Stimulated activated CD4-positive, alpha-beta T cell treated with anti-CD3 and anti-CD28 coated beads, Interleukin-4, amount 100 ng/mL, for 4 hours (primary cell): Measurements from ENCODE around the gene THEMIS2.
"Not testable (repeated sequence)": the region's sequence is repeated elsewhere in the genome, so short reads cannot be mapped to it uniquely, and the experiment has no call there.

Source experiments
- DNase-seq, 2 experiments: peaks; one replicate each; pipeline ENCODE4 v3.0.0-alpha.2; 2020

Gene THEMIS2

DNA sequence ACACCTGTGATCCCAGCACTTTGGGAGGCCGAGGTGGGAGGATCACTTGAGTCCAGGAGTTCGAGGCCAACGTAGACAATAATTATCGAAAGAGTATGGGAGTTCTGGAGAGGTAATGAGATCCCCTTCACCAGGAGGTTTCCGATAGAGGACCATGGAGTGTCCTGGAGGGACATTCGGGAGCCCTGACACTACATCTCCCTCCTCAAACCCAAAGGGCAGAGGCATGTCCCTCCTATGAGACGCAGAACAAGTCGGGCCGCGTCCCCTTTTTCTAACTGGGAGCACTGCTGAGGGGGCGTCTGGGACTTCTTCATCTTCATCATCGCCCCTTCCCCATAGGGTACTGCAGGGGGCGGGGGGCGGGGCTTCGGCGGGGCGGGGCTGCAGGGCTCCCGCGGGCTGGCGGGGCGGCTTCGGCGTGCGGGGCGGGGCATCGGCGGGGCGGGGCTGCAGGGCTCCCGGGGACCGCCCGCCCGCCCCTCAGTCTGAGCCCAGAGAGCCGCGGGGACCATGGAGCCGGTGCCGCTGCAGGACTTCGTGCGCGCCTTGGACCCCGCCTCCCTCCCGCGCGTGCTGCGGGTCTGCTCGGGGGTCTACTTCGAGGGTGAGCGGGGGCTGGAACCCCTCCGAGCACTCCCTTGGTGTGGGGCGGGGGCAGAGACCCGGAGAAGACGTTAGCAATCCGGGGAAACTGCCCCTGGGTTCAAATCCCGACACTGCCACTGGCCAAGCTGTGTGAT is at the start of gene THEMIS2:
Gene THEMIS2 (plus strand): TSS at position 486 of the 743 bp plus-strand sequence. CDS start 28 bp downstream, at position 514.
- peak; percentile 72 to 84 for DNase-seq

DNA sequence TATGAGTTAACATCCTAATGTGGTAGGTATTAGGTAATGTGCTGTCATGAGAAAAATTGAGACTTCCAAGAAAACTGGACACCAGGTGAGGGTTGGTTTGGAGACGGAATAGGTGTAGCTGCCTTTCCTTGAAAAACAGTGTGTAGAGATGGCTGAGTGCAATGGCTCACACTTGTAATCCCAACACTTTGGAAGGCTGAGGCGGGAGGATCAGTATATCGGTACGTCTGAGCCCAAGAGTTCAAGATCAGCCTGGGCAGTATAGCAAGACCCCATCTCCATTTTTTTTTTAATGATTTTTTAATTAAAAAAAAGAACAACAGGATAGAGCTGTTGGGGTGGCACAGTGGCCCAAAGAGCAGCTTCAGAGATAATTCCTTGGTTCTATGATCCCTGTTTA is 48.6 kb upstream of the THEMIS2 start:
- no peak for DNase-seq

DNA sequence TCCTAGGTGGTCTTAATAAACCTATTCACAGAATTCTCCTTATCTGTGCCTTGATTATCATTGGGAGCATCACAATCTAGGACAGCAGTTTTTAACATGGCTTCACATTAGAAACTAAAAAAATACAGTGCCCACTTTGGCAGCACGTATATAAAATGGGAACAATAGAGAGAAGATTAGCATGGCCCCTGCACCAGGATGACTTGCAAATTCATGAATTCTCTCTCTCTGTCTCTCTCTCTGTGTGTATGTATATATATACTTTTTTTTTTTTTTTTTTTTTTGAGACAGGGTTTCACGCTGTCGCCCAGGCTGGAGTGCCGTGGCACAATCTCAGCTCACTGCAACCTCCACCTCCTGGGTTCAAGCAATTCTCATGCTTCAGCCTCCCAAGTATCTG is 47.9 kb upstream of the THEMIS2 start:
- DNase-seq: no peak

DNA sequence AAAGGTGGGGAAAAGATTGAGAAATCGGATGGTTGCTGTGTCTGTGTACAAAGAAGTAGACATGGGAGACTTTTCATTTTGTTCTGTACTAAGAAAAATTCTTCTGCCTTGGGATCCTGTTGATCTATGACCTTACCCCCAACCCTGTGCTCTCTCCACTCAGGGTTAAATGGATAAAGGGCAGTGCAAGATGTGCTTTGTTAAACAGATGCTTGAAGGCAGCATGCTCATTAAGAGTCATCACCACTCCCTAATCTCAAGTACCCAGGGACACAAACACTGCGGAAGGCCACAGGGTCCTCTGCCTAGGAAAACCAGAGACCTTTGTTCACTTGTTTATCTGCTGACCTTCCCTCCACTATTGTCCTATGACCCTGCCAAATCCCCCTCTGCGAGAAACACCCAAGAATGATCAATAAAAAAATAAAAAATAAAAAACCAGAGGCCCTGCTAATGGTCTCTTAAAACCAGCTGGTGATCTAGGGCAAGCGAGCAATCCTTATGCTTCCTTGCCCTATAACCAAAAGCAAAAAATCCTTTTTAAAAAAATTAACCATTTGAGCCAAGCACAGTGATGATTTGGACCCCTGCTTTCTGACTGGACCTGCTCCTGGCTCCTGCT is 42.9 kb upstream of the THEMIS2 start:
- DNase-seq: not testable (repeated sequence)

DNA sequence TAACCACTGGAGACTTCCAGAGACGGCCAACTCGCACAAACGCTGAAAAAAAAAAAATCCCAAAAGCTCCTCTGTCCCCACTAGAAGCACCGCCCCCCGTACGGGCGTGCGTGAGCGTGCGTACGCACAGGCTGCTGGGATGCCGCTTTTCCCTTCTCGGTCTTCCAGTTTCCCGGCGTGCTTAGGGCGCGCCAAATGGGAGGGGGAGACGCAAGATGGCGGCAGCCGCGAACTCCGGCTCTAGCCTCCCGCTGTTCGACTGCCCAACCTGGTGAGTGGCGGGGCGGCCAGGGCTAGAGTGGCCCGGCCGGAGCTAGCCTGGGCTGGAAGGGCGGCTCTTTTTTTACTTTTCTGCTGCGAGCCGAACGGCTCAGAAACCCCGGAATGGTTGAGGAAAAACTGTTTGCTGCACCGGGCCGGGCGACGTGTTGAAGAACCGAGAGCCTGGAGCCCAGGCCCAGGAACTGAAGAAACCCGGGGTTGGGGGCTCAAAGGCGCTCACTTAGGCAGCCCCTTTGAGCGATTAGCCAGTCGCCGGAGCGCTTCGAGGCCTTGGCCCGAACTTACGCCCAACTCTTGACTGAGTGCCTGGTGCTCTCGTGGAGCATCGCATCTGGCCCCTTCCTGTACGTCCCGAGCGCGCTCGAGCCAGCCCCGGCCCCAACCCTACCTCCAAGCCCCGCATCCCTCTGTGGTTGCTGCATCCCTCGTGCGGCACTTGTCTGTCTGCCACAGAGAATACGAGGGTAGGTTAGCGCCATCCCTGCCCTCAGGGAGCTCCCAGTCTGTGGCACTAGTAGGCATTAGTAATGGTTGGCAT is 41.5 kb upstream of the THEMIS2 start, which contains the start of gene PPP1R8:
Gene PPP1R8 (plus strand): TSS at position 162 of the 820 bp plus-strand sequence. CDS start 54 bp downstream, at position 216.
- DNase-seq: peak; percentile 83 to 92

DNA sequence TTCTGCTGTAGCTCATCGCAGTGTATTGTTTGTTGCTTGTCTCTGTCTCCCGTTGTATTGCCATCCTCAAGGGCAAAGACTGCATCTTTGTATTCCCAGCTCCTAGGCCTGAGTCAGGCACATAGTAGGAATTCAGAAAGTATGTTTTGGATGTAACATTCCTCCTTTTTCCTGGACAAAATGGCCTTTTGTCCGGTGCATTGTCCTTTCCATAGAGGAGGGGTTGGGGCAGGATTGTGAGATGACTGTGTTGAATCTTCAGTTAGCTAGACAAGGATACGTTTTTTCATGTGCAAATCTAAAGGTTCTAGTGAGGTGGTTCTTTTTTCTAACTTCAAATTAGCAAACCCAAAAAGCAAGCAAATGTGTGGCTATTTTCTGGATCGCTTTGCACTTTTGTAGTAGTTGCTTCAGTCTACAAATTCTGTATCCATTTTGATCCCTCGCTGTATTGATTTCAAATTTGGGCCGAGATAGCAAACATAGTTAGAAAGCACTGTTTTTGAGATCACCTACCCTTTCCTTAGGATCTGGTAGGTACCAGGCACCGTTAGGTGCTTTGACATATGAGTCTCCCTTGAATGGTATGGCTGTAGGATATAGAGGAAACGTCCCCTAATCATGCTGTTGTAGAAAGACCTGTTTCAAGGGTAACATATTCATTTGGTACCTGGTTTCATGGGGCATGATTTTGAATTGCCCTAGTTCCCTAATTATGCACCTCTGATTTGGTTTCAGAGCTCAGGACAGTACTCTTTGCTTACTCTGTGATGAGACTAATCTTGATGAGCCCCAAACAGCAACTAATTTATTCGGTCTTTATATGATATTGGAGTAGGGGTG is 40.6 kb upstream of the THEMIS2 start:
- no peak for DNase-seq

DNA sequence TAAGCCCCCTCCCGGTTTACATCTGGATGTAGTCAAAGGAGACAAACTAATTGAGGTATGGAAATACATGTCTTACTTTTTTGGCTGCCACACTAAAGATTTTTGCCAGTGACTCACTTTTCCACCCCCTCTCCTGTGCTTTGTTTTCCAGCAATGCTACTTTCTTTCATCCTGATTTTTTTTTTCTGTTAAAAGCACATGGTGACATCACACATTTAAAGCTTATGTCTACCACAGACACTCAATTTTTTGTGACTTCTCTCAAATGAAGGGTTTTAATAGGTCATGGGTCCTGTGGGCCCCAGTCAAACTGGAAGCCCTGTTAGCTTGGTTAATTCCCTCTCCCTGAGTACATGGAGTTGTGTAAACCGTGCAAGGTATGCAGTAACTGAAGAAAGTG is 39.6 kb upstream of the THEMIS2 start:
- DNase-seq: no peak

DNA sequence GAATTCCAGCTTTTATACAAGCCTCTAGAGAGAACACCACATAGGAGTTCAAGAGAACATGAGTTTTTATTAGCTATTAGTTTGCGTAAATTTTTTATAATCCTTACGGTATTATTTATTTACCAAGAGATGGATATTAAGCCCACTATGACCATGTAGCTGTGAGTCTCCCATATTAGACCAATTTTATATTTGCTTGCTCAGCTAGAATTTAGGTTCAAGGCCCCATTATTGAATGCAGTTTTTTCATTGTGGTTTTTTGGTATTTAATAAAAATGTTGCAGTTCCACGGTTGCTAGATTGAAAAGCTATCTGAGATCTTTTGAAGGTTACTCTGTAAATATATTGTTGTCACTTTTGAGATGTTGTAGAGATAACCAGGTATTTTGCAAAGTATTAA is 38.9 kb upstream of the THEMIS2 start:
- DNase-seq: no peak

DNA sequence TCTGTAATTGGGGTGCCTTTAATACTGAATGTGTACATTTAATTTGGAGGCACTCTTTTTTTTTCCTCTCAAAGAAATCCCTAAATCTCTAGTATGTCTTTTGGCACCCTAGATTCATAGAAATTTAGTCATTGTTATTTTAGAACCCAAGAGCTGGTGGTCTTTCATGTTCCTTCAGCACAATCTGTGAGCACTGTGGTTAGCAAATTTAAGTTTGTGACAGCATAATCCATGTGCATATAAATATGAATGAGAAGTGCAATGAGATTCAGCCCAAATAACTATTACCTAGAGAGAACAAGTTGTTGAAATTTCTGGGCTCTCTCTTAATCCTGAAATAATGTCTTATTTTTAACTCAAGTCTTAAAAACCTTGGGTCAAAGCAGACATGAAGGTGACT is 37.3 kb upstream of the THEMIS2 start:
- DNase-seq: no peak

DNA sequence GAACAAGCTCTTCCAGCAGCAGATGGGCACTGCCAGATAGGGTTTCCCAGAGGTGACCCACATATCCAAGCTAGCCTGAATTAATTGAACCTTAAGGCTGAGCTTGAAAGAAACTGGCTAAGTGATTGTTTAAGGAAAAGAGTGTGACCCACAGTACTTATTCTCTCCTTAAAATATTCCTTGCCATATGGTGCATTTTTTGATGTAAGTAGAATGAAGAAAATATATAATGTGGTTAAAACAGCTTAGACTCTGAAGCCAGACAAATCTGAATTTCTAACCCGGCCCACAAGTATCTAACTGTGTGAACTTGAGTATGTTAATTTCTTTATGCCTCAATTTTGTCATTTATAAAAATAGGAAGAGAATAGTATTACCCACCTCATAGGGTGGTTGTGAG is 36.8 kb upstream of the THEMIS2 start:
- no peak for DNase-seq

DNA sequence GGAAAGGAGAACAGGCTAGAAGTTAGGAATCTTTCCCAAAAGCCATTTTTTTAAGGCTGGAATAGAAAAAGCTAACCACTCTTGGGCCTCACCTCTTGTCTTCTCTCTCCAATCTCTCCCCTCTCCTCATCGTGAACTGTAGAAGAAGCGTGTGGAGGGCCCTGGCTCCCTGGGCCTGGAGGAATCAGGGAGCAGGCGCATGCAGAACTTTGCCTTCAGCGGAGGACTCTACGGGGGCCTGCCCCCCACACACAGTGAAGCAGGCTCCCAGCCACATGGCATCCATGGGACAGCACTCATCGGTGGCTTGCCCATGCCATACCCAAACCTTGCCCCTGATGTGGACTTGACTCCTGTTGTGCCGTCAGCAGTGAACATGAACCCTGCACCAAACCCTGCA is 22.4 kb upstream of the THEMIS2 start:
- DNase-seq: no peak

DNA sequence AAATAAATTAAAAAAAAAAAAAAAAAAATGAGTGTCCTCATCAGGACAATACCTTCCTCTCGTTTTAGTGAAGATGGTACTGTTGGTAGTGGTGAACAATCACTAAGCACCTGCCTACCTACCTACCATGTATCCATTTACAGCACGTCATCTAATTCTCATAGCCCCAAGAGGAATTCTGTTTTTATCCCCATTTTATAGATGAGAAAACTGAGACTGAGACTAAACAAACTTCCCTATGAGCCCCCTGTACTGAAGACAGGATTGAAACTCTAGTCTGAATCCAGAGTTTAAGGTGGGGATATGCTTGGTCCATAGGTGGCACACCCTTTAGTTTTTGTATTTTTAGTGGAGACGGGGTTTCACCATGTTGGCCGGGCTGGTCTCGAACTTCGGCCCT is 17.3 kb upstream of the THEMIS2 start:
- DNase-seq: no peak

DNA sequence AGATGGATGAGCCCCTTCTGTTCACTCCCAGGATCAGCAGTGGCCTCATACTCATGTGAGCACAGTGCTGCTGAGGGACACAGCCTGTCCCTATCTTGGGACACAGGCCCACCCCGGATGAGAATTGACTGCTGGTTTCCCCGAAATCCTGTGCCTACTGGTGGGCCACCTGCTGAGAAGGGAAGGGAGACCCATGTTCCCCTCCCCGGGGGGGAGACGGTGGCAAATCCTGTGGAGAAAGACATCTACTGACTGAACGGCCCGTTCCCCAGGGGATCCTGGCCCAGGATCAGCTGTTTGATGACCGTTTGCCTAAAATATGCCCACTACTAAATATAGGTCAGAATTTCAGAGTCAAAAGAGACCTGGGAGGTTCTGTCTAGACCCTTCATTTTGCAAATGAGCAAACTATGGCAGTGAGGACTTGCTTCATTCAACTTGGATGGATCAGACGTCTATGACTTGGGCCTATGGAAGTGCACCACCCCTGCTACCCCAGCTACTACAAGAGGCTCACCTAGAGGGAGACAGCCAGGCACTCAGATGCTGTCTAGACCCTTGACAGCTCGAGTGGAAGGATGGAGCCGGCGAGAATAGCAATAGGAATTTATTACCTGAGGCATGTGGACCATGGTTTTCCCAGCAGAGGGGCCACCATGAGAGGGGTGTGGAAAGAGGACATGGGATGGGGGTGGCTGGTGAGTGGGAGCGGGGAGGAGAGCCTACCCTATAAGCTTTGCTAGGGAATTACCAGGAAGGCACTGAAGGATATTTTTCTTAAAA is 15.6 kb upstream of the THEMIS2 start:
- DNase-seq: no peak

DNA sequence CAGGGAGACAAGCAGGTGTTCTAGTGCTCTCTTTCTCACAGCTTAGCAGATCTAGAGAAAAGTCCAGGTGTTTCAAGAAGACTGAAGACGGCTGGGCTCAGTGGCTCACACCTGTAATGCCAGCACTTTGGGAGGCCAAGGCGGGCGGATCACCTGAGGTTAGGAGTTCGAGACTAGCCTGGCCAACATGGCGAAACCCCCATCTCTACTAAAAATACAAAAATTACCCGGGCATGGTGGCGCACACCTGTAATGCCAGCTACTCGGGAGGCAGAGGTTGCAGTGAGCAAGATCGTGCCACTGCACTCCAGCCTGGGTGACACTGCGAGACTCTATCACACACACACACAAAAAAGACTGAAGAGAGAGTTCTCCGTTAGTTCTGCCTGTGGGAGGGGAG is 14.8 kb upstream of the THEMIS2 start:
- not testable (repeated sequence) for DNase-seq

DNA sequence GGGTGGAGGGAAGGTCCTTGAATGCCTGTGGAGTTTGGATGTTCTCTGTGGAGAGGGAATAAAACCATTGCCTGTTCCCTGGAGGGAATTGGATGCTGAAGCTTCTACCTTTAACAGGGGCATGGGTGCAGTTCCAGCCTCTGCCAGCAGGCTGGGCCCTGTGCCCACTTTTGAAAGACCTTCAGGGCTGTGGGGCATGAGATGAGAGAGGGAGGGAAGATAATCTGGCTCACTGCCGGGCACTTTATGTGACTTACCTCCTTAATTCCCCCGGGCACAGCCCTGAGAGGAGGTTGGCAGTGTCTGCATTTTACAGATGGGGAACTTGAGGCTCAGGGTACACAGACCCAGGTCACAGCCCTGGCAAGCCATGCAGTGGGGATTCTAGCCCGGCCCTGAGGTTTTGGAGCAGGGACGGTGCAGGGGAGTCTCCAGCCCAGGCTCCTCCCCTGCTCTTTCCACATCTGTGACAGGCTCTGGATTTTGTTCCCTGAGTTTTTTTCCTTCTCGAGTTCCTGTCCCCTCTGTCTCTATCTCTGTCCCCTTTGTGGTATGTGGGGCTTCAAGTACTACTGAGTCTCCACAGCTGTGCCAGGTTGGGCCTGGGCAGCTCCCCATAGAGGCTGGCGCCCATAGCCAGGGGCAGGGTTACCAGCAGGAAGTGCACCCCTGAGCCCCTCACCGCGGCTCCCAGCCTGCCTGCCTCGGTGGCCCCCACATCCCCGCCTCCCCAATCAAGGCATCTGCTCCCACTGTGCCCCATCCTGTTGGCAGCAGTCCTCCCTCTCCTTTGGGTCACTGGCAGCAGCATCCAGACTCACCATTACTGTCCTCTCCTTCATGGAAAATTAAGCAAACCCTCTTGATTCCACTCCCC is 14.0 kb upstream of the THEMIS2 start:
- DNase-seq: peak; percentile 77 to 84

DNA sequence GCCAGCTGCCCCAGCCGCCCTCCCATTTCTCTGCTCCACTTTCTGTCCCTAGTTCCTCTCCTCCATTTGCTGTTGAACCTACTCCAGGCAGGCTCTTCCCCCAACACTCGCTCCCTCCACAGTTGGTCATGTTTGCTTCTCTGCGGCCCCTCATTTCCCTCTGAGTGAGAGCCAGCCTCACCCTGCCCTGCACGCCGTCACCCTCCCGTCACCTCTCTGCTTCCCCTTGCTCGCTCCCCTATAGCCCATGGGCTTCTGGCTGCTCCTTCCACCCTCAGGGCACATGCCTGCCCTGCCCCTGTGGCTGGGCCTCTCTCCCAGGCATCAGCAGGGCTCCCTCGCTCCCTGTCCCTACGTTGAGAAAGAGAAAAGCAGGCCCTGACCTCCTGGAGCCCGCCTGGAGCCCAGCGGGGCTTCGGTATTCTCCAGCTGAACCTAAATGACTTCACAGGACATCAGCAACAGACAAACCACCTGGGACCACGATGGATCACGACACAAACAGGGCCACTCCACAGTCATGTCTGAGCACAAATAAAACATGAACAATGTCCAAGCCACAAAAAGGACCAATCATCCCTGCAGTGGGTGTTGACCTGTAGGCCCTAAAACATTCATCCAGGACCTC is 13.3 kb upstream of the THEMIS2 start:
- no peak for DNase-seq

DNA sequence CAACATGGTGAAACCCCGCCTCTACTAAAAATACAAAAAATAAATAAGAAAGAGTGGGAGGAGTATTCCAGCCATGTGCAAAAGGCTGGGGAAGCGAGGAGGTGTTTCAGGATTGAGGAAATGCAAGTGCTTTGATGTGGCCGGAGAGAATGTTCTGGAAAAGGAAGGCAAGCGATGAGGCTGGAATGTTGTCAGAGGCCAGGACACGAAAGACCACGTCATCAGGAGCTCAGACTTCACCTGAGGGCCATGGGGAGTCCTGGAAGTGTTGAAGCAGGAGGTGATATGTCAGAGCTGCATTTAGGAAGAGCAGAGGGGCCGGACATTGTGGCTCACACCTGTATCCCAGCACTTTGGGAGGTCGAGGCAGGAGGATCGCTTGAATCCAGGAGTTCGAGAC is 10.9 kb upstream of the THEMIS2 start:
- DNase-seq: no peak

DNA sequence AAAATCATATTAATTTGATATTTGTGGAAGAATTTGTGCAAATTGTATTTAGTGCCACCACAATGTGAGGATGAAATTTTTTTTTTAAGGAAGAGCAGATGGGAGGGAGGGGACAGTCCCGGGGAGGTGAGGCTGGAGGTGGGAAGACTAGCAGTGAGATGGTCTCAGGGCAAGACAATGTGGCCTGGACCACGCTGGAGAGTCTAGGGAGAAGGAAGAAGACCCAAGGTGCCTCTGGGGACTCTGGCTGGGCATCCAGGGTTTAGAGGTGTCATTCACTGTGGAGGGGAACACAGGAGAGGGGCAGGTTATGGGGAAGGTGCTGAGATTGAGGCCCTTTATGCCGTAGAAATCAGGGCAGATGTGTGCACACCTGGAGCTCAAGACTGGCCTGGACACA is 10.3 kb upstream of the THEMIS2 start:
- no peak for DNase-seq

DNA sequence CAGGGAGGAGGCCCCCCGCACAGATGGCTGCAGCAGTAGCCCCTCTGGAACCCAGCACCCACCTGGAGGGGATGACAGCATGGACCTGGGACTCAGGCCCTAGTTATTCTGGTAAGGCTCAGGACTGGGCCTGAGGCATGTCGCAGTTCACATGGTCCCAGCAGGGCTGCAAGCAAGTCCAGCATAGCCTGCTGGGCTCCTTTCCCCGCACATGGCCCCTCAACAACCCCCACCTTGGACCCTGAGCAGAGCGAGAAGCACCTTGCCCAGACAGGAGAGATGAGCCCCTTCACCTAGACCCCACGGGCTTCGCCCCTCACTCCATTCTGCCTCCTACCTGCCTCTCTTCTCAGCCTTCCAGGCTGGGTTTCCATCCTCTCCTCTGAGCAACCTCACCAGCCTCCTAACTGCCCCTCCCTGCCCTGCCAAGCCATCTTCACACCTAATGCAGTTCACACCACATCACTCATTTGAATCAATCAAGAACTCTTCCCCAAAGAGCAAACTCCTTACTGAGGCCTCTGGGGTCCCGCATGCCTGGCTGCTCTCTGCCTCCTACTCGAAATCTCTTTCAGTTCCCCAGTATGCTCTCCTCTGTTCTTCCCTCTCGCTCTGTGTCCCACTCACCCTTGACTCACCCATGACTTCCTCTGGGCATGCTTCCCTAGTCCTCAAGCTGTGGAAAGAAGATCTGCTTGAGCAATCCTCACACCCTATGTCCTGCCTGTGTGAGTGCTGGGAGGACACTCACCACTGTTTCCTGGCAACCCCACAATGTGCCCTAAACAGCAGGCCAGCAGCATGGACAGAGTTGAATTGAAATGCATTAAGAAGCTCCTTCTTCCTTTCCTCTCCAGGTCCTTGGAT is 9.4 kb upstream of the THEMIS2 start:
- DNase-seq: no peak
